Astrocyte of the spinal cord (primary cell): ENCODE results near the gene ZNF574.

Experiments used
- DNase-seq: peaks from one replicate; pipeline ENCODE4 v3.0.0; 2011; ENCODE audit warnings: low read depth, low spot score
- H3K4me3 ChIP-seq: 2 replicates; pipeline ENCODE4 v1.5.1; 2011; ENCODE audit warnings: low read depth, mild to moderate bottlenecking, low read length, moderate library complexity
- in situ Hi-C: cut with HindIII; loops from 2 replicates; pipeline ENCODE4 v1.10.0; 2017; ENCODE audit warnings: low sequenced_read_pairs
- TF ChIP-seq, protein P1 (sequence below): IDR thresholded peaks from 2 replicates; pipeline ENCODE4 v1.5.1; 2012; ENCODE audit warnings: low read depth, mild to moderate bottlenecking, low read length, inconsistent platforms

Gene ZNF574

DNA sequence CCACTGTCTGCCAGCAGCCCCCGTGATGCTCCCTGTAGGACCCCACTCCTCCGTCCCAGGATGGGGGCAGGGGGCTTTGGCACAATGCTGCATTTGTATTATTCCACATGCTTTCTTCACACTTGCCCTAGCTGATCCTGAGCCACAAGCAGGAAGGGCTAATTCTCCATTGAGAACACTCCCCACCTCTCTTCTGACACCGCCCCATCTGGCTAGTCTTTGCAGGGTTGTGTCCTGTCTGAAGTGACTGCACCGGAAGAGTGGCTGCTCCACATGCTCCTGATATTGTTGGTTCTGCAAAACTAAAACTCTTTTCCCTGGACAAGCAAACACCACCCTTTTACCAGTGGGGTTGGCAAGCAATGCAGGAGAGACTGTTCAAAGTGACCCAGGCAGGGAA is 18.0 kb downstream of the ZNF574 start:
- no peak overlapping the region for H3K4me3 ChIP-seq
- TF ChIP-seq, protein P1, sequence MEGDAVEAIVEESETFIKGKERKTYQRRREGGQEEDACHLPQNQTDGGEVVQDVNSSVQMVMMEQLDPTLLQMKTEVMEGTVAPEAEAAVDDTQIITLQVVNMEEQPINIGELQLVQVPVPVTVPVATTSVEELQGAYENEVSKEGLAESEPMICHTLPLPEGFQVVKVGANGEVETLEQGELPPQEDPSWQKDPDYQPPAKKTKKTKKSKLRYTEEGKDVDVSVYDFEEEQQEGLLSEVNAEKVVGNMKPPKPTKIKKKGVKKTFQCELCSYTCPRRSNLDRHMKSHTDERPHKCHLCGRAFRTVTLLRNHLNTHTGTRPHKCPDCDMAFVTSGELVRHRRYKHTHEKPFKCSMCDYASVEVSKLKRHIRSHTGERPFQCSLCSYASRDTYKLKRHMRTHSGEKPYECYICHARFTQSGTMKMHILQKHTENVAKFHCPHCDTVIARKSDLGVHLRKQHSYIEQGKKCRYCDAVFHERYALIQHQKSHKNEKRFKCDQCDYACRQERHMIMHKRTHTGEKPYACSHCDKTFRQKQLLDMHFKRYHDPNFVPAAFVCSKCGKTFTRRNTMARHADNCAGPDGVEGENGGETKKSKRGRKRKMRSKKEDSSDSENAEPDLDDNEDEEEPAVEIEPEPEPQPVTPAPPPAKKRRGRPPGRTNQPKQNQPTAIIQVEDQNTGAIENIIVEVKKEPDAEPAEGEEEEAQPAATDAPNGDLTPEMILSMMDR = no peak
- DNase-seq = no peak
- in situ Hi-C loops = no loop called here

DNA sequence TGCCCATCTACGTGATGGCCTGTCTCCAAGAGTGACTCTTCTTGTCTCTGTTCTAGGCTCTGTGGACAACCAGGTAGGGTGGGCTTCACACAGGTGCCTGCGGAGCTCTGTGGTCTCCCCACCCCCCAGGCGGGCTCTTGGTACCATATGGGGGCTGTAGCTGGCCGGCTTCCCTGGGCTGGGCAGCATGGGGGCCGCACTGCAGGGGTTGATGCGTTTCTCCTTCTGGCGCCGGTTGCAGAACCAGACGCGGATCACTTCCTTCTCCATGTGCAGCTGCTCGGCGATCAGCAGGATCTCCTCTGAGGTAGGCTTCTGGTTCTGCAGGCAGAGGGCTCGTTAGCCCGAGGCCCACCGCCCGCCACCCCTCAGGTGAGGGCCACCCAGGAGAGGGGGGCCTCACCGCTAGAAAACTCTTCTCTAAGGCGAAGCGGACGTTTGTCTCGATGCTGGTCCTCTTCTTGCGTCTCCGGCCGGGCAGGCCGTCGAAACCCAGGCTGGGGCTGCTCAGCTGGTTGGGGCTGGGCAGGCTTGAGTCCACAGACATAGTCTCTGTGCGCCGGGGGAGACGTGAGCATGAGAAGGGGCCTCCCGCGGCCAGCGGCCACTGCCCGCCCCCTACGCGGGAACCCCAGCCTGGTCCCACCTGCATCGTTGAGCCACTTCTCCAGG is 19.3 kb downstream of the ZNF574 start:
- TF ChIP-seq, protein P1 = no peak

DNA sequence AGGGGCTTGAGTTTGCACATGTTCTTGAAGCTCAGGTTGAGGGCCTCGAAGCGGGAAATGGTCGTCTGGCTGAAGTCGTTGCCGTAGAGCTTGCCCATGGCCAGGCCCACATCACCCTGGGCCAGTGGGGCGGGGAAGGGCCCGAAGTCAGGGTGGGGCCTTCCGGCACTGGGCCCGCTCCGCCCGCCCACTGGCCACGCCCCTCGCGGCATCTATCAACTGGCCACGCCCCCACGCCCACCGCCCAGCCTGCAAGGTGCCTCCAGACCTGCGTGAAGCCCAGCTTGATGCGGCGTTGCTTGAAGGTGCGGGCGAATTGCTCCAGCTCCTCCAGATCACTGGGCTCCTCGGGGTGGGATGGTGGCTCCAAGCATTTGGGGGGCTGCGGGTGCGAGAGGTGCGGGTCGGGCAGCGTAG is 19.9 kb downstream of the ZNF574 start:
- no peak for DNase-seq
- in situ Hi-C loops = no loop called here
- no peak overlapping the region for H3K4me3 ChIP-seq
- TF ChIP-seq, protein P1 = no peak

More for the DNA sequence above, 19.3 kb downstream of the ZNF574 start:
- DNase-seq = no peak
- H3K4me3 ChIP-seq = no peak overlapping the region
- in situ Hi-C loops = no loop called here

DNA sequence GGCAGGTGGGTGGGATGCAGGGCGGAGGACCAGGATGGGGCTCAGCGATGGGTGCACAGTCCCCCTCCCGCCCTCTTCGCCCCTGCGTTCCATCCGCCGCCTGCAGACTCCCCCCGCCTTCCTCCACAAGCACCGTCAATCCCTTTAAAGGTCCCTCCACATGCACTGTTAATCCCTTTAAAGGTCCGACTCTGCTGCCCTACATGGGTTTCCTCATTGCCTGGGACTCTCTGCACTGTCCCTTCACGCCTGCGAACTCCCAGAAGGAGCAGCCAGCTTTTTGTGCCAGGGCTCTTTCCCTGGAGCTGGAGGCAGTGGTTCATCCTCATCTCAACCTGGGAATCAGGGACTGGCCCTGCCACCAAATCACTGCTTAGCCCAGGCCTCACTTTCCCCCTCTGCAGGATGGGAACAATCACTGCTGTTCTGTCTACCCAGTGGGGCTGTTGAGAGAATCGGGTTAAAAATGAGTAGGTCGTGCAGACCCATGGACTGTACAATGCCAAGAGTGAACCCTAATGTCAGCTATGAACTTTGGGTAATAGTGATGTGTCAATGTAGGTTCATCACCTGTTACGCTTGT is 20.4 kb downstream of the ZNF574 start:
- H3K4me3 ChIP-seq = no peak overlapping the region
- no peak for DNase-seq
- in situ Hi-C loops = no loop called here
- TF ChIP-seq, protein P1 = no peak

DNA sequence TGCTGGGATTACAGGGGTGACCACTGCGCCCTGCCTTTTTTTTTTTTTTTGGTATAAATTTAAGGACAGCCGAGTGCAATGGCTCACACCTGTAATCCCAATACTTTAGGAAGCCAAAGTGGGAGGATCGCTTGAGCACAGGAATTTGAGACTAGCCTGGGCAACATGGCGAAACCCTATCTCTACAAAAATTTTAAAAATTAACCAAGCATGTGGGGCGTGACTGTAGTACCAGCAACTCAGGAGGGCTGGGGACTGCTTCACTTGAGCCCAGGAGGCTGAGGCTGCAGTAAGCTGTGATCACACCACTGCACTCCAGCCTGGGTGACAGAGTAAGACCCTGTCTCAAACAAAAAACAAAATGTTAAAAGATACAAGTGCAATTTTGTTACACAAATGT is 21.5 kb downstream of the ZNF574 start:
- DNase-seq = no peak
- in situ Hi-C loops = no loop called here
- TF ChIP-seq, protein P1 = no peak
- H3K4me3 ChIP-seq = no peak overlapping the region

DNA sequence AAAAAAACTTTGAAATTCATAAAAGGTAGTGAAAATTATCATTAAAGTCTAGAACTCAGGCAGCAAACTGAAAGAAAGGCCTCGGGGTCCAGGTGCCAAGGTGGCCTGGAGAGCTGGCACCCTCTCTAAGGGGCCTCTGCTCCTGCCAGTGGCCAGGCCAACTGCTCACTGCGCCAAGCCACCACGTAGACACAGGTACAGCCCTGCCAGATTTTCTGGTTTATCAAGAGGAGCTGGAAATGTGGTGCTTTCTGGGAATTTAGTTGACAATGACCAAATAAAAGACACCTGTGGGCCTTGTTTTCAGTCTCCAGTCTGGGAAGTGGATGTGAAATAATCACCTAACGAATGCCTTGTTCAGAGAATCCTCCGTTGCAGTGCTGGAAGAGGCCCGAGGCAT is 22.8 kb downstream of the ZNF574 start:
- DNase-seq = no peak
- TF ChIP-seq, protein P1 = no peak
- in situ Hi-C loops = no loop called here

More for the DNA sequence above, 22.8 kb downstream of the ZNF574 start:
- no peak overlapping the region for H3K4me3 ChIP-seq
